Measurements from ENCODE around the gene CCDC154.

Gene CCDC154

DNA sequence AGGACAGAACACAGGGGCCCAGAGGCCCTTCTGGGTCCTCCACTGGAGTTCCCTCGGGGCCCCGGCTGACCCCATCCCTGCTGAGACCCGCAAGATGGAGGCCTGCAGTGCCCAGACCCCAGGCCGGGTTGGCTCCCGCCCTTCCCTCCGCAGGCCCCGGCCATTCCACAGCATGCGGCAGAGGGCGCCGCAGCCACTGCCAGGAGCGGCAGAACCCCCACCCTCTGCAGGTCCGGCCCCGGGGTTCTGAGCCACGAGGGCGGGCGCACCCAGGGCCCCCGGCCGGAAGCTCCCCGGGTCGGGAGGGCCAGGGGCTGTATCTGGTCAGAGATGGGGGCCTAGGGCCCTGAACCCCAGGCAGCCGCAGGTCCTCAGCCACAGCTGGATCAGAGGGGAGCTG is 15.8 kb downstream of the CCDC154 start:
- H3K27me3 ChIP-seq: peaks cover 0 to 4% (median 0%) of the 10 kb centered on the region in 11 experiments; a peak in 1 of 22 replicates

DNA sequence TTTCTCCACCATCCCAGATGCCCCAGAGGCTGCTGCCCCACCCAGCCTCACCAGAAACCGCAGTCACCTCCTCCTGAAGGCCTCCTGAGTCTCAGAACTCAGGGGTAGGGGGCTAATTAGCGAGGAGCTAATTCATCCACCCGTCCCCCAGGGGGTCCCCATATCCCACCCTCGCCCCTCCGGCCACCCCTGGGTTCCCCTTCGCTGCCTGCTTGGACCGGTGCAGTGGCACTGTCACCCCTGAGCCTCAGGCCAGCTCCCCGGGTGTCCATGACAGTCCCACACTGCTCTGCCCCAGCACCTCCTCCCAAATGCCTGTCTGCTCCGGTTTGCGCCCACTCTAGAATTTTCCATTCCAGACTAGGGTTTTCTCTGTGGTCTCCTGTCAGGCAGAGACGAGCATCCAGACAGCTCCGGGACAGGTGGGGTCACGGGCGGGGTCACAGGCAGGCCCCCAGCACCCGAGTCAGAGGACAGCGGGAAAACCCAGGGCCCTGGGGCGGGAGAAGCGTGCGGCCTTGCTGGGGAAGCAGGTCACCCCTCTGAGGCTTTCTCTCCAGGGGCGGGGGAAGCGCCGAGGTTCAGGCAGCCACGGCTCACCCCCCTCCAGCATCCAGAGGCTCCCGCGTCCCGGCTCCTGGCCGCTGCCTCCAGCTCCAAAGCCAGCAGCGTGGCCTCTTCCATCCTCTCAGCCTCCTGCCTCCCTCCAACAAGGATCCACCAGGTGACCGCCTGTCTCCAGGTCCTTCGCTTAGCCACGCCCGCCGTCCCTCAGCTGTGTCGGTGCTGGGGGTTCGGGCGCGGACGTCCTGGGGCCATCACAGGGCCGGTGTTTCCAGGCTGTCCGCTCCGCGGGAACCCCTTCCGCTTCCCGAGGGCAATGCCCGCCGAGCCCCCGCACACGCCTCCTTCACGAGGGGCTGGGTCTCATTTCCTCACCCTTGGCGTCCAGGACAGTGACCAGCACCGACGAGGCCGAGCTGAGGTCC is 16.6 kb downstream of the CCDC154 start:
- no peaks in the 10 kb centered on the region for H3K9me3 ChIP-seq (replicated peaks in 1 of 11)
- H3K4me3 ChIP-seq: no peak overlapping the region
- peaks cover 0 to 4% (median 0%) of the 10 kb centered on the region in 11 experiments; a peak in 1 of 22 replicates for H3K27me3 ChIP-seq
- H3K9ac ChIP-seq: peak overlapping the region in 8 of 11 experiments; percentile 11 to 80 (median 60); a peak in 11 of 22 replicates
- H3K36me3 ChIP-seq: no peaks in the 10 kb centered on the region
- H4K20me1 ChIP-seq: no peaks in the 10 kb centered on the region
- H3K4me2 ChIP-seq: peak overlapping the region; percentile 61 to 99 (median 94); a peak in 19 of 22 replicates
- peak overlapping the region in 8 of 11 experiments; percentile 31 to 83 (median 44); a peak in 11 of 22 replicates for H3K27ac ChIP-seq
- peaks cover 36 to 60% (median 51%) of the 10 kb centered on the region in 10 experiments for H3K4me1 ChIP-seq
- no peak for TF ChIP-seq Cebpa-rat (IDR thresholded peaks at IDR 0.05)

More for the DNA sequence above, 15.8 kb downstream of the CCDC154 start:
- H3K4me1 ChIP-seq: peaks cover 44 to 67% (median 58%) of the 10 kb centered on the region in 10 experiments
- no peak for TF ChIP-seq Cebpa-rat (IDR thresholded peaks at IDR 0.05)
- H4K20me1 ChIP-seq: no peaks in the 10 kb centered on the region
- H3K9ac ChIP-seq: peak overlapping the region in 7 of 11 experiments; percentile 31 to 80 (median 77); a peak in 13 of 22 replicates
- H3K36me3 ChIP-seq: no peaks in the 10 kb centered on the region
- H3K4me3 ChIP-seq: no peak overlapping the region
- H3K4me2 ChIP-seq: peak overlapping the region; percentile 61 to 99 (median 94)
- H3K9me3 ChIP-seq (replicated peaks in 1 of 11): no peaks in the 10 kb centered on the region
- peak overlapping the region in 8 of 11 experiments; percentile 31 to 83 (median 44); a peak in 13 of 22 replicates for H3K27ac ChIP-seq

DNA sequence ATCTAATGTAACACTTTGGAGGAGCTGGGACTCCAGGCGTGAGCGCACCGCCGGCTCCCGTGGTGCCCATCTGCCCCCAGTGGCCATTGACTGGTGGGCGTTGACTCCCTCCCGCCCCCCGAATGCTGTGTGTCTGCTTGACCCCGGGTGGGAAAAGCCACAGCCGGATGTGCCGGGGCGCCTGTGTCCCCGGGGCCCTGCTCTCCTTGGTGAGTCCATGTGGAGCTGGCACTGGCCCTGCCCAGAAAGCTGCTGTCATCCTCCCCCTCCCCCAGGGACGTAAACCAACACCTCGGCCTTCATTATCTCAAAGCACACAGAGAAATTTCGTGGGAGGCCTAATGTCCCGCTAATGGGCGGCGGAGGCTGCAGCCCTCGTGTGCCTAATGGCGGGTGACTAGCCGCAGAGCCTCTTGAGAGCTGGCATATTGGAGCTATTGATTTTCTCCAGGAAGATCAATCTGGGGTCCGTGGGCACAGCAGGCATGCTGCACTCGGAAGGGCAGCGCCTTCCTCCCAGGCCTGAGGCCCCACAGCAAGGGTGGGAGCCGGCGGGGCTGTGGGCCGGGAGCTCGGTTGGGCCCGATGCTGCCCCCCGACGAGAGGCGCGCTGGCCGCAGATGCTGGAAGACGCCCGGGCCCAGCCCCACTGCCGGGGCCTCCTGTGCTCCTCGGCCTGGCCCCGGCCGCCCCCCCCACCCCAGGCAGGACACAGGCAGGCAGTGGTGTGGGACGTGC is 17.5 kb downstream of the CCDC154 start:
- Histone ChIP-seq H3K27ac (no peak overlapping the region; a peak in 2 of 22 replicates), H3K4me1 (peaks cover 32 to 53% (median 43%) of the 10 kb centered on the region in 10 experiments), H3K4me3 (no peak overlapping the region), H3K9ac (0 out of 22 replicates have a peak overlapping the region, but pooled peaks of 1 of the 11 experiments have one; percentile 33), H3K36me3 (no peaks in the 10 kb centered on the region), H4K20me1 (no peaks in the 10 kb centered on the region), H3K27me3 (0 out of 22 replicates have a peak, but pooled peaks cover 0 to 4% (median 0%) of the 10 kb centered on the region in 11 experiments), H3K9me3 (replicated peaks in 1 of 11) (0 out of 22 replicates have a peak, but pooled peaks cover 0 to 4% (median 0%) of the 10 kb centered on the region in 11 experiments), H3K4me2 (no peak overlapping the region)
- no peak for TF ChIP-seq Cebpa-rat (IDR thresholded peaks at IDR 0.05)

DNA sequence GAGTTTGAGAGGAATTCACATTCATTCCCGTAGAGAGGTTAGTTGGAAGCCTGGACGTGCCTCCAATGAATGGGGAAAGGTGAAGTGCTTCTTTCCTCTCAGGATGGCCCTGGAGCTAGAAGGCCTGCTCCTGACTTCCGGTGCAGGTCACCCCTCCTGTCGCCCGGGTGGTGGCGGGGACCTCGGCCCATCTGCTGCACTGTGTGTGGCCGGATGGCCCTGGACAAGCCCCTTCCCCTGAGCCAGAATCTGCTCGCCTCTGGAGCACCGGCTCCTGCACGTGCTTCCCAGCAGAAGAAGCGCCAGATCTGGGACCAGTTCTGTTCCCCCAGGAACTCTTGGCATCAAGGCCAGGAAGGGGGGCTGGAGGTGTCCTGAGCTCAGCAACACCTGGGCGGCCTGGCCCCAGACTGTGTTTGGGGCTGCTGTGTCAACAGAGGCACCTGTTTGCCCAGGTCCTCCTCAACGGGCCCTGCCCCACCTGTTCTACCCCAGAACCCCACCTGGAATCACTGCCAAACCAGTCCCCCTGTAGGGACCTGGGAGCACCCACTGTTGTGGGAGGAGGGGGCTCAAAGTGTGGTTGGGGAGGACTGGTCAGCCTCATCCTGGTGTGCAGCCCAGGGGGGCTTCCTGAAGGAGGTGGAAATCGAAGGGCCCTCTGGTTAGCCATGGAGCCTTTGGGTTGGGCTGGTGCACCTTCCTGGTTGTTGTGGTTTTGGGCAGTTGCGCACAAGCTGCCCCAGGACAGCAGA is 18.6 kb downstream of the CCDC154 start:
- H3K4me2 ChIP-seq: no peak overlapping the region
- H4K20me1 ChIP-seq: no peaks in the 10 kb centered on the region
- no peak for TF ChIP-seq Cebpa-rat (IDR thresholded peaks at IDR 0.05)
- H3K27ac ChIP-seq: peak overlapping the region in 1 of 11 experiments; percentile 8; a peak in 2 of 22 replicates
- peaks cover 28 to 50% (median 39%) of the 10 kb centered on the region in 10 experiments for H3K4me1 ChIP-seq
- H3K9ac ChIP-seq: 0 out of 22 replicates have a peak overlapping the region, but pooled peaks of 1 of the 11 experiments have one; percentile 2
- H3K4me3 ChIP-seq: no peak overlapping the region
- H3K36me3 ChIP-seq: no peaks in the 10 kb centered on the region
- H3K9me3 ChIP-seq (replicated peaks in 1 of 11): 0 out of 22 replicates have a peak, but pooled peaks cover 0 to 4% (median 0%) of the 10 kb centered on the region in 11 experiments
- no peaks in the 10 kb centered on the region for H3K27me3 ChIP-seq

DNA sequence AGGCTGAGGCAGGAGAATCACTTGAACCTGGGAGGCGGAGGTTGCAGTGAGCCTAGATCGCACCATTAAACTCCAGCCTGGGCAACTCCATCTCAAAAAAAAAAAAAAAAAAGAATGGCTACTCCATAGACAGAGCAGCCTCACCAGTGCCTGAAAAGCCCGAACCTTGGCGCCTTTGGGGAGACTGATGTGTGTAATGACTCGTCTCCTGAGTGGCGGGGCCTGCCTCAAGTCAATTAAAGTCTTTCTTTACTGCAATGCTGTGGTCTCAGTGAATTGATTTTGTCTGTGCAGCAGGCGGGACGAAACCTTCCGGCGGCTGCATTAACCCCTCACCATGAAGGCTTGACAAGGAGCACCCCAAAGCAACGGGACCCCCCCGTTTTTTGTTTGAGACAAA is 20.3 kb downstream of the CCDC154 start:
- Histone ChIP-seq H3K27me3 (no peaks in the 10 kb centered on the region), H3K36me3 (peaks cover 0 to 4% (median 0%) of the 10 kb centered on the region in 11 experiments; a peak in 2 of 22 replicates), H3K4me2 (no peak overlapping the region), H3K4me1 (peaks cover 24 to 42% (median 32%) of the 10 kb centered on the region in 10 experiments), H3K27ac (no peak overlapping the region), H3K9me3 (replicated peaks in 1 of 11) (0 out of 22 replicates have a peak, but pooled peaks cover 0 to 4% (median 0%) of the 10 kb centered on the region in 11 experiments), H3K4me3 (no peak overlapping the region), H3K9ac (no peak overlapping the region), H4K20me1 (peaks cover 0 to 14% (median 4%) of the 10 kb centered on the region in 11 experiments; a peak in 7 of 22 replicates)
- no peak for TF ChIP-seq Cebpa-rat (IDR thresholded peaks at IDR 0.05)

DNA sequence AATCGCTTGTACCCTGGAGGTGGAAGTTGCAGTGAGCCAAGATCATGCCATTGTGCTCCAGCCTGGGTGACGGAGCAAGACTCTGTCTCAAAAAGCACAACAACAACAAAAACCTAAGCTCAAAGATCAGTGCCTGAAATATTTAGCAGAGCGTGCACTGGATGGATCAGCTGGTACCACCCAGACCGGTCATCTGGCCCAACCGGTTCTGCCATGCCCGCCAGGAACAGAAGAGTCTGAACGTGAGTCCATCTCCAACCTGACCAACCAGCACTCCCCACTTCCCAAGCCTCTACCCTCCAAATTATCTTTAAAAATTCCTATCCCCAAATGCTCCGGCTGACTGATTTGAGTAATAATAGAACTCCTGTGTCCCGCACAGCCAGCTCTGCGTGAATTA is 22.3 kb downstream of the CCDC154 start:
- peaks cover 0 to 28% (median 13%) of the 10 kb centered on the region in 11 experiments; a peak in 10 of 22 replicates for H4K20me1 ChIP-seq
- H3K27ac ChIP-seq: peak overlapping the region in 5 of 11 experiments; percentile 81 to 96 (median 90); a peak in 8 of 22 replicates
- peak overlapping the region in 5 of 11 experiments; percentile 72 to 91 (median 83); a peak in 8 of 22 replicates for H3K4me2 ChIP-seq
- H3K4me3 ChIP-seq: no peak overlapping the region
- no peaks in the 10 kb centered on the region for H3K27me3 ChIP-seq
- TF ChIP-seq Cebpa-rat (IDR thresholded peaks at IDR 0.05): no peak
- 0 out of 22 replicates have a peak, but pooled peaks cover 0 to 4% (median 0%) of the 10 kb centered on the region in 11 experiments for H3K9me3 ChIP-seq (replicated peaks in 1 of 11)
- no peak overlapping the region; a peak in 1 of 22 replicates for H3K9ac ChIP-seq
- H3K4me1 ChIP-seq: peaks cover 33 to 45% (median 38%) of the 10 kb centered on the region in 10 experiments
- peaks cover 0 to 19% (median 12%) of the 10 kb centered on the region in 11 experiments; a peak in 12 of 22 replicates for H3K36me3 ChIP-seq

DNA sequence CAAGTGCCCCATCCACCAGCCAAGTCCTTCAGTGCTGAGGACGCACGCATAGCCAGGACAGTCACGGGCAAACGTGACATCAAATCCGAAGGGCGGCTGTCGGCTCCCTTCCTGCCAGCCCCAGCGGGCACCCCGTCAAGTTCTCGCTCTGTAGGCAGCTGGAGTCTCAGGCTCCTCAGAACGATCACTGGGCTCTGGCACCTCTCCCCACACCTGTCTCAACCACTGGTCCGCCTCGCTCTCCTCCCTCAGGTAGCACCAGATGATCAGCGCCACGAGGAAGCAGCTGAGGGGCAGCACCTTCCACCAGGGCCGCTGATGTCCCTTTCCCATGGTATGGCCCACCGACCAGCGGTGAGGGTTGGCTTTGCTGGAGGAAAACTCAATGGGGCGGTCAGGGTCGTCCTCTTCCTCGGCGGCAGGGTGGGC is 24.2 kb downstream of the CCDC154 start:
- peaks cover 0 to 19% (median 12%) of the 10 kb centered on the region in 11 experiments; a peak in 12 of 22 replicates for H3K36me3 ChIP-seq
- peak overlapping the region; percentile 88 to 97 (median 93) for H3K9ac ChIP-seq
- 0 out of 22 replicates have a peak, but pooled peaks cover 0 to 4% (median 0%) of the 10 kb centered on the region in 11 experiments for H3K9me3 ChIP-seq (replicated peaks in 1 of 11)
- H3K4me2 ChIP-seq: peak overlapping the region; percentile 87 to 99 (median 97)
- H3K4me1 ChIP-seq: peaks cover 36 to 52% (median 44%) of the 10 kb centered on the region in 10 experiments
- no peak for TF ChIP-seq Cebpa-rat (IDR thresholded peaks at IDR 0.05)
- peak overlapping the region; percentile 85 to 100 (median 95) for H3K4me3 ChIP-seq
- H4K20me1 ChIP-seq: peaks cover 0 to 34% (median 13%) of the 10 kb centered on the region in 11 experiments; a peak in 11 of 22 replicates
- H3K27me3 ChIP-seq: no peaks in the 10 kb centered on the region
- H3K27ac ChIP-seq: peak overlapping the region; percentile 71 to 96 (median 90)
